Natural killer cell treated with Interleukin-12 subunit alpha and Interleukin-12 subunit beta and Interleukin-15 and Interleukin-18, amount 100 ng/mL, for 72 hours (primary cell): ENCODE data around the gene SMC3. TPM values are rescaled to one million over a fixed set of nuclear protein-coding genes. Genes with fewer than 3 reads are reported as not detected.
A peak's percentile ranks its signal among the peaks of the same experiment; 100 is the strongest.
"Not testable (repeated sequence)": the region's sequence is repeated elsewhere in the genome, so short reads cannot be mapped to it uniquely, and the experiment has no call there.

ENCODE experiments used
- ATAC-seq, 2 donors: fragments of 150-1000 bp; cut with Tn5 transposase in 1 of 2; sonication (Bioruptor Pico), chemical (Tn5 transposase) in 1 of 2; 2 replicates each; pipeline ENCODE4 v1.10.0; 2021
- DNase-seq: peaks from one replicate; pipeline ENCODE4 v3.0.0; 2022; ENCODE audit warnings: low spot score
- H3K27ac Mint-ChIP-seq, 2 donors: 1 replicate in 1 of 2; 2 replicates in 1 of 2; pipeline ENCODE4 v1.8.0; 2022; ENCODE audit warnings: mixed read lengths in 2 of 2, mild to moderate bottlenecking in 1 of 2, moderate library complexity in 1 of 2
- H3K27me3 Mint-ChIP-seq, 2 donors: 1 replicate in 1 of 2; 2 replicates in 1 of 2; pipeline ENCODE4 v1.8.0; 2022; ENCODE audit warnings: mixed read lengths in 2 of 2
- H3K36me3 Mint-ChIP-seq: one replicate; pipeline ENCODE4 v1.8.0; 2022; ENCODE audit warnings: mixed read lengths
- H3K4me1 Mint-ChIP-seq, 2 donors: 1 replicate in 1 of 2; 2 replicates in 1 of 2; pipeline ENCODE4 v1.8.0; 2022; ENCODE audit warnings: low read depth in 2 of 2, mixed read lengths in 2 of 2, mild to moderate bottlenecking in 1 of 2
- H3K4me3 Mint-ChIP-seq: one replicate; pipeline ENCODE4 v1.8.0; 2022; ENCODE audit warnings: mixed read lengths
- H3K9me3 Mint-ChIP-seq: 2 replicates; pipeline ENCODE4 v1.8.0; 2022; ENCODE audit warnings: mixed read lengths
- total RNA-seq, 2 donors: library from RNA; stranded (reverse); gene quantifications; one replicate each; pipeline ENCODE4 v1.2.3, GENCODE V29; 2022

The SMC3 gene
- total RNA-seq, 2 donors from 2014 or later = 55.2 to 56.6 TPM

DNA sequence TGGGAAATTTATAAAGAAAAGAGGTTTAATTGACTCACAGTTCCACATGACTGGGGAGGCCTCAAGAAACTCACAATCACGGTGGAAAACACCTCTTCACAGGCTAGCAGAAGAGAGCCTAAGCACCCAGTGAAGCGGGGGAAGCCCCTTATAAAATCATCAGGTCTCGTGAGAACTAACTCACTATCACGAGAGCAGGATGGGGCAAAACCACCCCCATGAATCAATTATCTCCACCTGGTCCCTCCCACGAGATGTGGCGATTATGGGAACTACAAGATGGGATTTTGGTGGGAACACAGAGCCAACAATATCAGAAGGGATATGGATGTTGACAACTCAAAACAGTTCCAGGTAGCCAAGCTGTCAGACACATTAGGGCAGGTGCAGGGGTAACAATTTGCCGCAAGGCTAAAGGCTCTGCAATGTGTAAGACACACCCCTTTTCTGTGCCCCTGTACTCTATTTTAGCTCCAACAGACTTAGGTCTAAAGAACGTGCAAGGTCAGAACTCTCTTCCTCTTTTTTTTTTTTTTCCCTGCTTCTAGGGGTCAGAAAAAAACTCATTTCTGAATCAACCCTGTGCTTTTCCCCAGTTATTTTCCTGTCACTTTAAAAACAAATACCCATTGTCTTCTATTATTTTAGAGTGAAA, 46.0 kb downstream of the SMC3 start:
- DNase-seq = no peak
- ATAC-seq = no peak
- no peaks in the 10 kb centered on the region for H3K9me3 Mint-ChIP-seq
- no peak overlapping the region for H3K27ac Mint-ChIP-seq
- no peaks in the 10 kb centered on the region for H3K36me3 Mint-ChIP-seq
- H3K4me3 Mint-ChIP-seq = no peak overlapping the region
- peaks cover 4 to 8% of the 10 kb centered on the region in 2 donors for H3K4me1 Mint-ChIP-seq
- peaks cover 0 to 3% of the 10 kb centered on the region in 2 donors for H3K27me3 Mint-ChIP-seq

DNA sequence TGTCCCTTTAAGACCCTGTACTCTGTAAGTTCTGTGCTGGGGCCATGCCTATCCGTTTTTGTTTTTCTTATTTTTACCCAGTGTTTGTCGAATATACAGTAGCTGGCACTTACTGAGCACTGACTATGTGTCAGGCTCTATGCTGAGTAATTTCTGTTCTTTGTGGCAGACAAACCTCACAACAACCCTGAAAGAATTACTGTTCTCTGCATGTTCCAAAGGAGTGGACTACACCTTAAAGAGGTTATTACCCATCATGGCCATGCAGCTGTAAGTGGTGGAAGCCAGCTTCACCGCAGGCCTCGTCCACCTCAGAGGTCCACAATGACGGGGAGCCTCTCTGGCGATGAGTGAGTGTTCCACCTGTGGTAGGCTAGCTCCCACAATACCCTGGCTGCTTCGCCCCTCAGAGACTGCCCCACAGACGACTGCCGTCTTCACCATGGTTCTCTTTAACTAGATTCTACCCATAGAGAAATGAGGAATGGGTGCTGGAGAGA, 46.6 kb downstream of the SMC3 start:
- H3K27ac Mint-ChIP-seq = no peak overlapping the region
- no peaks in the 10 kb centered on the region for H3K9me3 Mint-ChIP-seq
- peaks cover 4 to 10% of the 10 kb centered on the region in 2 donors for H3K4me1 Mint-ChIP-seq
- ATAC-seq = peak in 1 of 2 donors; percentile 85
- H3K36me3 Mint-ChIP-seq = no peaks in the 10 kb centered on the region
- no peak for DNase-seq
- peaks cover 0 to 3% of the 10 kb centered on the region in 2 donors for H3K27me3 Mint-ChIP-seq
- H3K4me3 Mint-ChIP-seq = no peak overlapping the region

GRCh38 chr10:110615057-110615747, 47.7 kb downstream of the SMC3 start:
- peaks cover 4 to 10% of the 10 kb centered on the region in 2 donors for H3K4me1 Mint-ChIP-seq
- no peaks in the 10 kb centered on the region for H3K36me3 Mint-ChIP-seq
- DNase-seq (no peak), ATAC-seq (no peak)
- H3K27ac Mint-ChIP-seq = no peak overlapping the region
- H3K9me3 Mint-ChIP-seq = no peaks in the 10 kb centered on the region
- peaks cover 0 to 3% of the 10 kb centered on the region in 2 donors for H3K27me3 Mint-ChIP-seq
- no peak overlapping the region for H3K4me3 Mint-ChIP-seq

- DNase-seq = no peak
- no peak for ATAC-seq
- Mint-ChIP-seq H3K9me3 (no peaks in the 10 kb centered on the region), H3K27ac (no peak overlapping the region), H3K27me3 (peaks cover 0 to 3% of the 10 kb centered on the region in 2 donors), H3K4me3 (no peak overlapping the region), H3K4me1 (peaks cover 0 to 10% of the 10 kb centered on the region in 2 donors), H3K36me3 (no peaks in the 10 kb centered on the region)
Measured at GRCh38 chr10:110616493-110617033, 49.1 kb downstream of the SMC3 start.

- Mint-ChIP-seq H3K4me1 (peaks cover 0 to 10% of the 10 kb centered on the region in 2 donors), H3K9me3 (no peaks in the 10 kb centered on the region), H3K27ac (no peak overlapping the region), H3K27me3 (peaks cover 0 to 3% of the 10 kb centered on the region in 2 donors), H3K36me3 (no peaks in the 10 kb centered on the region), H3K4me3 (no peak overlapping the region)
- ATAC-seq (peak in 1 of 2 donors; percentile 45), DNase-seq (no peak)
Measured at GRCh38 chr10:110617425-110618229, 50.1 kb downstream of the SMC3 start.

DNA sequence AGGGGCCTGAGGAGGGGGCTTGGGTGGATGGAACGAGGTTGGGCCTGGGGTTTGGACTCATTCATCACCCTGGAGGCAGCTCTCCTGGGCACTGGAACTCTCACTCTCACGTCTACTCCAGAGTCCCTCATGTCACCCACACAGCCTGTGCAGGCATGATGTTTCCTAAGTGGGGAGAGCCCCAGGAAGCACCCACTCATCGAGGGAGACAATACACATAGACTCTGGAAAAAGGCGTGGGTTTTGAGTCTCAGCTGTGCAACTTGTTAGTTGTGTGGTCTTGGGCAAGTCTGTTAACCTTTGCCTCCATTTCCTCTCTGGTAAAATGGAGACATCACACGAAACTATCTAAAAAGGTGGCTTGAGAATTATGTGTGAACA, 50.7 kb downstream of the SMC3 start:
- H3K9me3 Mint-ChIP-seq = no peaks in the 10 kb centered on the region
- no peak for DNase-seq
- H3K36me3 Mint-ChIP-seq = no peaks in the 10 kb centered on the region
- peak in 1 of 2 donors; percentile 50 for ATAC-seq
- peaks cover 0 to 3% of the 10 kb centered on the region in 2 donors for H3K27me3 Mint-ChIP-seq
- H3K27ac Mint-ChIP-seq = no peak overlapping the region
- H3K4me3 Mint-ChIP-seq = no peak overlapping the region
- peaks cover 0 to 10% of the 10 kb centered on the region in 2 donors for H3K4me1 Mint-ChIP-seq

GRCh38 chr10:110619514-110620397, 52.3 kb downstream of the SMC3 start:
- no peak overlapping the region for H3K27ac Mint-ChIP-seq

DNA sequence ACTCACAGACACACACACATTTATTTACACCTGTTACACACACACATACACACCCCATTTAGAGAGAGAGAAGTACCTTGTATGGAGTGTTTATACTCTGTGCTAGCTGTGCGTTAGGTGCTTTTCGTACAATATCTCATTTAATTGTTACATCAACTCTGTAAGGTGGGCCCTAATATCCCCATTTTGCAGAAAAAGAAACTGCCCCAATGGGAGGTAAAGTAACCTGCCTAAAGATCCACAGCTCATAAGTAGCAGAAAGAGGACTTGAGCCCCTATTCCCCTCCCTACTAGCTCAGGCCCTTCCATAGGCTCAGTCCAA, 52.9 kb downstream of the SMC3 start:
- Mint-ChIP-seq H3K36me3 (no peaks in the 10 kb centered on the region), H3K9me3 (no peaks in the 10 kb centered on the region), H3K4me3 (no peak overlapping the region), H3K27me3 (peaks cover 3 to 8% of the 10 kb centered on the region in 2 donors), H3K27ac (no peak overlapping the region), H3K4me1 (peaks cover 0 to 10% of the 10 kb centered on the region in 2 donors)
- ATAC-seq (no peak), DNase-seq (no peak)

More at GRCh38 chr10:110619514-110620397, 52.3 kb downstream of the SMC3 start:
- ATAC-seq = peak in 1 of 2 donors; percentile 20
- Mint-ChIP-seq H3K4me3 (no peak overlapping the region), H3K36me3 (no peaks in the 10 kb centered on the region), H3K27me3 (peaks cover 0 to 7% of the 10 kb centered on the region in 2 donors), H3K9me3 (no peaks in the 10 kb centered on the region), H3K4me1 (peaks cover 0 to 10% of the 10 kb centered on the region in 2 donors)
- DNase-seq = no peak

DNA sequence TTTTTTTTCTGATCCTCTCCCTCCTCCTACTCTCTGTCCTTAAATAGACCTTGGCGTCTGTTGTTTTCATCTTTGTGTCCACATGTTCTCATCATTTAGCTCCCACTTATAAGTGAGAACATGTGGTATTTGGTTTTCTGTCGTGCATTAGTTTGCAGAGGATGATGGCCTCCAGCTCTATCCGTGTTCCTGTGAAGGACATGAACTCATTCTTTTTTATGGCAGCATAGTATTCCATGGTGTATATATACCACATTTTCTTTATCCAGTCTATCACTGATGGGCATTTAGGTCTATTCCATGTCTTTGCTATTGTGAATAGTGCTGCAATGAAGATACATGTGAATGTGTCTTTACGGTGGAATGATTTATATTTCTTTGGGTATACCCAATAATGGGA, 55.8 kb downstream of the SMC3 start:
- not testable (repeated sequence) for H3K36me3 Mint-ChIP-seq, H3K27ac Mint-ChIP-seq, ATAC-seq, H3K4me1 Mint-ChIP-seq, DNase-seq, H3K9me3 Mint-ChIP-seq, H3K4me3 Mint-ChIP-seq
- H3K27me3 Mint-ChIP-seq = peaks cover 8 to 11% of the 10 kb centered on the region in 2 donors

DNA sequence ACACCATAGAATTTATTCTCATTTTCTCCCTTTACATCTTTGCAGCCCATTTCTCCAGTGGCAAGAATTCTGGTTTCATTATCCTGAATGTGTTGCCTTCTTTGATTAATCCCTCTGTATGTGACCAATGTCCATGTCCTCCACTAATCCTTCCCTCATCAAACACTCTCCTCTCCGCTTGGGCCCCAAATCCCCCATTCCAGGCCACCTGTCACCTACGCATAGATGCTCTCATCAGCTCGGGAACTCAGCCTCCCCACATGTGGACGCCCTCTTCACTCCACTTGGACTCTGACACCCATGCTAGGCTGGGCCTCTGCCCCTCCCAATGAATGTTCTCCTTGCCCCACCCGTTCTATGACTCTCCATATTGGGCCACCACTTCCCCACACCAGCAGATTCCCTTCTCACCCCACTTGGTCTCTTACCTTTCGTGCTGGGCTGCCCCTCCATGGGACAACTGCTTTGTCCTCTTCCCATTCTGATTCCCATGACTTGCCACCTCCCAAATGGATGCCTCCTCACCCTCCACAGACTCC, 57.9 kb downstream of the SMC3 start:
- ATAC-seq (no peak), DNase-seq (no peak)
- H3K9me3 Mint-ChIP-seq = no peaks in the 10 kb centered on the region
- H3K4me1 Mint-ChIP-seq = no peaks in the 10 kb centered on the region
- H3K4me3 Mint-ChIP-seq = no peak overlapping the region
- H3K36me3 Mint-ChIP-seq = no peaks in the 10 kb centered on the region
- H3K27ac Mint-ChIP-seq = no peak overlapping the region
- peaks cover 8 to 15% of the 10 kb centered on the region in 2 donors for H3K27me3 Mint-ChIP-seq

GRCh38 chr10:110625951-110626855, 58.7 kb downstream of the SMC3 start:
- Mint-ChIP-seq H3K36me3 (no peaks in the 10 kb centered on the region), H3K27ac (no peak overlapping the region), H3K4me3 (no peak overlapping the region), H3K4me1 (no peaks in the 10 kb centered on the region), H3K9me3 (no peaks in the 10 kb centered on the region), H3K27me3 (peaks cover 8 to 15% of the 10 kb centered on the region in 2 donors)
- ATAC-seq (no peak), DNase-seq (no peak)

- Mint-ChIP-seq H3K4me1 (no peaks in the 10 kb centered on the region), H3K4me3 (no peak overlapping the region), H3K36me3 (no peaks in the 10 kb centered on the region), H3K27me3 (peaks cover 8 to 15% of the 10 kb centered on the region in 2 donors), H3K9me3 (no peaks in the 10 kb centered on the region), H3K27ac (no peak overlapping the region)
- ATAC-seq = no peak
- no peak for DNase-seq
Measured at GRCh38 chr10:110628161-110628560, 60.7 kb downstream of the SMC3 start.
